RWPE1 (cell line): ENCODE measurements around the gene PCCA.
"Not testable (repeated sequence)": the region's sequence is repeated elsewhere in the genome, so short reads cannot be mapped to it uniquely, and the experiment has no call there.

Source experiments
- CTCF ChIA-PET: fragments of 350-600 bp; sonication (Branson Sonifier 250); formaldehyde crosslinking; extraction: SDS; loops from one replicate; lab custom pipeline; 2021; lab: Yijun Ruan, JAX
- POLR2A ChIA-PET: fragments of 400-600 bp; formaldehyde crosslinking; extraction: SDS; loops from one replicate; lab custom pipeline; 2020; ENCODE audit warnings: antibody characterized with exemption; ENCODE audit not compliant: low non-redundant PET; lab: Yijun Ruan, JAX
- DNase-seq: peaks from one replicate; pipeline ENCODE4 v3.0.0; 2012; ENCODE audit warnings: low spot score
- H3K27ac ChIP-seq: fragments of 450-650 bp; 2 replicates; pipeline ENCODE4 v1.5.1; 2017
- TF ChIP-seq, protein P1 (sequence below): fragments of 450-650 bp; conservative IDR thresholded peaks from 2 replicates; pipeline ENCODE4 v1.5.1; 2017; ENCODE audit warnings: low read depth, mild to moderate bottlenecking

PCCA gene

DNA sequence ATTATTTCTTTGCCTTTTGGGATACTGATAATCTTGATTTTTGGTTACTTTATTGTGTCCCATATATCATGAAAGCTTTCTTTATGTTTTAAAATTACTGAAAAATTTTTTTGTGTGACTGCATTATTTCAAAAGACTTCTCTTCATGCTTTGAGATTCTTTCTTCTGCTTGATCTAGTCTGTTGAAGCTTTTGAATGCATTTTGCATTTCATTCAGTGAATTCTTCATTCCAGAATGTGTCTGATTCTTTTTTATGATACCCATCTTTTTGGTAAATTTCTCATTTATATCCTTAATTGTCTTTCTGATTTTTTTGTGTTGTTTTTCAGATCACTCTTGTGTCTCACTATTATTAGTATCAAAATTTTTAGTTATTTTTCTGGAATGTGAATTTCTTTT is 289.6 kb downstream of the PCCA start:
- H3K27ac ChIP-seq = no peak overlapping the region
- ChIA-PET CTCF (no interaction called here), POLR2A (no interaction called here)
- TF ChIP-seq, protein P1, sequence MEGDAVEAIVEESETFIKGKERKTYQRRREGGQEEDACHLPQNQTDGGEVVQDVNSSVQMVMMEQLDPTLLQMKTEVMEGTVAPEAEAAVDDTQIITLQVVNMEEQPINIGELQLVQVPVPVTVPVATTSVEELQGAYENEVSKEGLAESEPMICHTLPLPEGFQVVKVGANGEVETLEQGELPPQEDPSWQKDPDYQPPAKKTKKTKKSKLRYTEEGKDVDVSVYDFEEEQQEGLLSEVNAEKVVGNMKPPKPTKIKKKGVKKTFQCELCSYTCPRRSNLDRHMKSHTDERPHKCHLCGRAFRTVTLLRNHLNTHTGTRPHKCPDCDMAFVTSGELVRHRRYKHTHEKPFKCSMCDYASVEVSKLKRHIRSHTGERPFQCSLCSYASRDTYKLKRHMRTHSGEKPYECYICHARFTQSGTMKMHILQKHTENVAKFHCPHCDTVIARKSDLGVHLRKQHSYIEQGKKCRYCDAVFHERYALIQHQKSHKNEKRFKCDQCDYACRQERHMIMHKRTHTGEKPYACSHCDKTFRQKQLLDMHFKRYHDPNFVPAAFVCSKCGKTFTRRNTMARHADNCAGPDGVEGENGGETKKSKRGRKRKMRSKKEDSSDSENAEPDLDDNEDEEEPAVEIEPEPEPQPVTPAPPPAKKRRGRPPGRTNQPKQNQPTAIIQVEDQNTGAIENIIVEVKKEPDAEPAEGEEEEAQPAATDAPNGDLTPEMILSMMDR = no peak
- DNase-seq = no peak

DNA sequence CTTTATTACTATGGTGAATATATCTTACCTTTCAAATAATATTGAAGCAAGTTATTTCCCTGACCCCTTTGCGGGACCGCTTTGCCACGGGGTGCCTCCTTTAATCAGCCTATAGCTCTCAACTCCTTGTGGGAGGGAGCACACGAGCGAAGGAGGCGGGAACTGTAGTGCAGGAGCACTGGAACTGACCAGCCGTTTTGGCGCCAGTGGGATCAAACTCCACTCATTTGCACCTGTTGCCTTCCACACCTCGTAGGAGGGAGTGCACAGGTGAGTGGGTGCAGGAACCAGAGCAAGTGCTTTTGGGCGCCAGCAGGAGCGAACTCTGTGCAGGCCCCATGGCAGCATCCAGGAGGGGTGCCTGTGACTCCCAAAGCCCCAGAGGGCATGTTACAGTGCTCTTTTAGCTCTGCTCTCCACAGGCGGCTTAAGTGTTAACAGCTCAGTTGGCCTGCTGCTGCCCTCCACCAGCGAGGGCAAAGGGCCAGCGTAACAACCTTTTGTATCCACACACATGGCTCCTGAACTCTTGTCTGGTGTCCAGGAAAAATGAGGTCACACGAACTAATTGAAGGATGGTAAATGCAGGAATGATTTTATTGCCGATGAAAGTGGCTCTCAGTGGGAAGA is 292.8 kb downstream of the PCCA start:
- DNase-seq = no peak
- ChIA-PET POLR2A (no interaction called here), CTCF (no interaction called here)
- H3K27ac ChIP-seq = no peak overlapping the region
- TF ChIP-seq, protein P1 = no peak

DNA sequence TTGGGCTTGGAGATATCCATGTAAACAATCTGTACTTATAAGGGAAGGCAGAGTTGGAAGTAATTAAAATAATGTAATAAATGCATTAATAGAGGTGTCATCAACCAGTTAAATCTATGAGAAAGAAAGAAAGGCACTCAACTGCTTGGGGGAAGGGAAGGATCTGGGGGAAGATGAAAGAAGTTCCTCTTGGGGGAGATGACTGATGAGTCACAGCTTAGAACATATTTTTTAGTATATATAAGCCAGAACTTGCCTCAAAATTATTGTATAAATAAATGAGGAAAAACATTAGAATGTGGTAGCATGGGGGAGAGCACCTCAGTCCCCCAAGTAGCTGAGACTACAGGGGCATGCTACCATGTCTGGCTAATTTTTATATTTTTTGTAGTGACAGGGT is 293.9 kb downstream of the PCCA start:
- TF ChIP-seq, protein P1 = no peak
- DNase-seq = no peak
- H3K27ac ChIP-seq = no peak overlapping the region
- CTCF ChIA-PET = interaction anchor here (0.5 kb wide), 1 partner anchor 10 kb away, joined by 4 read pairs; no protein-coding TSS in a partner anchor
- POLR2A ChIA-PET = no interaction called here

DNA sequence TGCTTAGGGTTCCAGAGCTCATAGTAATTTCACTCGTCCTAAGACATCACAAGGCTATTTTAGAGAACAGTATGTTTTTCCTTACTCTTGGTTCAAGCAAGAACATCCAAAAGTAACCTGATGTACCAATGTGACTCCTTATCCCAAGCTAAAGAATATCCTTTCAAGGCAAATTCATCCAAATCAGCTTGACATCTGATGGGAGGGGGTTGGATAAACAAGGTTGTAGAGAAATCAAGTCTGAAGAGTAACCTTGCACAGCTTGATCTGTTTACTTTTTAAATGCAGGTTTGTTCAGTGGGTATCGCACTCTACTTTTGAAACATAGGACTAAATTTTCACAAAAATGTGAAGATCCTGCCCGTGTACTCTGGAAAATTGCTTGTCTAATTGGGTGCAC is 298.5 kb downstream of the PCCA start:
- ChIA-PET CTCF (no interaction called here), POLR2A (no interaction called here)
- no peak overlapping the region for H3K27ac ChIP-seq
- DNase-seq = no peak
- TF ChIP-seq, protein P1 = no peak

DNA sequence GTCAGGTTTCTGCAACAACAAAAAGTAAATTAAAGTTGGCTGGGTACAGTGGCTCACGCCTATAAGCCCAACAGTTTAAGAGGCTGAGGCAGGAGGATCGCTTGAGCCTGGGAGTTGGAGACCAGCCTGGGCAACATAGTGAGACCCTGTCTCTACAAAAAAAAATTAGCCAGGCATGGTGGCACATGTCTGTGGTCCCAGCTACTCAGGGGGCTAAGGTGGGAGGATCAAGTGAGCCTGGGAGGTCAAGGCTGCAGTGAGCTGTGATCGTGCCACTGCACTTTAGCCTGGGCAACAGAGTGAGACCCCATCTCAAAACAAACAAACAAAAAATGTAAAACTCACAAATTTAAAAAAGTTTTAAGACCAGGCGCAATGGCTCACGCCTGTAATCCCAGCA is 299.3 kb downstream of the PCCA start:
- POLR2A ChIA-PET, H3K27ac ChIP-seq: not testable (repeated sequence)
- CTCF ChIA-PET = interaction anchor here (0.6 to 0.7 kb wide), 3 partner anchors 8 to 937 kb away, joined by 3 read pairs; no protein-coding TSS in a partner anchor

DNA sequence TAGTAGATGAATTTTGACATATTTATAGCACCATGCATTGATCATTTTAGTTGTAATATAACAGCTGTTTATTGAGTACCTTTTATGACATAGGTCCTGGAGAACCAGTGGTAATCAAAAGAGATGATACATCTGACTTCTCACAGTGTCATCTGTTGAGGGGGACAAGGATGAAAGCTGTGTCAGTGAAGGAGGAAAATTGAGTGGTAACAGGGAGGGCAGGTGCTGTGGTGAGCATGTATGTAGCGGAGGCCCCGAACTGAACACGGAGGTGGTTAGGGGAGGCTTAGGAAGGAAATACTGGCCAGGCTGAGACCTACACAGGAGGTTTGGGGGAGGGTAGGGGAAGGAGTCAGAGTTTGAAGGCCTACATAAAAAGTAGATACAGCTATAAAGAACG is 300.0 kb downstream of the PCCA start:
- H3K27ac ChIP-seq = no peak overlapping the region
- TF ChIP-seq, protein P1 = no peak
- no peak for DNase-seq
- CTCF ChIA-PET = no interaction called here
- POLR2A ChIA-PET = no interaction called here

More for the DNA sequence above, 299.3 kb downstream of the PCCA start:
- DNase-seq = not testable (repeated sequence)

DNA sequence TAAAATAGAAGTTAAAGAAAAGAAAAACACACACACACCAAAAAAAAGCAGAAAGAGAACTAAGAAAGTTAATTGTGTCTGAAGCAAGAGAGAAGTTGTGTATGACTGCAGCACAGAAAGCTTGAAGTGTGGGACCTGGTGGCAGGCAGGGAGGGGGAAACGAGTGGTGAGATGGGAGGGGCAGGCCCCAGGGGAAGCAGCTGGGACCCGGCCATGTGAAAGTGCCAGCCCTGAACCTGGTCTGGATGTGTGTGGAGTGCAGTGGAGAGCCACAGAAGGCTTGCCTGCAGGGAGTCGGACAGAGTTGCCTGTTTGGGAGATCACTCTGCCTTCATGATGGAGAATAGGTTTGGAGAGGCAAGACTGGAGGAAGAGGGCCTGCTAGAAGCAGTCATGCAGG is 300.7 kb downstream of the PCCA start:
- TF ChIP-seq, protein P1 = no peak
- H3K27ac ChIP-seq = no peak overlapping the region
- ChIA-PET CTCF (no interaction called here), POLR2A (no interaction called here)
- no peak for DNase-seq
